DND-41 (cell line): ENCODE measurements around the gene INHBB.

Source experiments
- ATAC-seq: fragments of 200-7000 bp; cut with Tn5 transposase; 3 replicates; pipeline ENCODE4 v1.9.1; 2021; ENCODE audit warnings: low read depth; ENCODE audit not compliant: insufficient read depth
- DNase-seq: peaks from one replicate; pipeline ENCODE4 v3.0.0-alpha.2; 2020
- H2AFZ ChIP-seq: 2 replicates; pipeline ENCODE4 v1.6.0; 2012; ENCODE audit warnings: low read depth, low read length
- H3K27ac ChIP-seq: 2 replicates; pipeline ENCODE4 v1.5.1; 2012; ENCODE audit warnings: low read length, inconsistent platforms
- H3K27me3 ChIP-seq: fragments of 200-600 bp; sonication (generic); 2 replicates; pipeline ENCODE4 v1.6.0; 2012; ENCODE audit warnings: low read length, mild to moderate bottlenecking, inconsistent platforms; ENCODE audit not compliant: insufficient read depth, poor library complexity
- H3K36me3 ChIP-seq: 2 replicates; pipeline ENCODE4 v1.5.1; 2012; ENCODE audit warnings: low read length, inconsistent platforms; ENCODE audit not compliant: insufficient read depth
- H3K4me1 ChIP-seq: 2 replicates; pipeline ENCODE4 v1.5.1; 2012; ENCODE audit warnings: mild to moderate bottlenecking, low read length; ENCODE audit not compliant: insufficient read depth
- H3K4me2 ChIP-seq: 2 replicates; pipeline ENCODE4 v1.6.0; 2012; ENCODE audit warnings: mild to moderate bottlenecking, moderate library complexity, low read length, inconsistent platforms; ENCODE audit not compliant: insufficient read depth
- H3K4me3 ChIP-seq, 2 experiments: fragments of 200-600 bp in 1 of 2; shearing (Covaris generic) in 1 of 2; 2 replicates each; pipeline ENCODE4 v1.5.1; 2012 to 2016; ENCODE audit warnings: inconsistent platforms in 2 of 2, low read length in 2 of 2, mild to moderate bottlenecking in 2 of 2, low read depth in 1 of 2, moderate library complexity in 1 of 2
- H3K79me2 ChIP-seq: 2 replicates; pipeline ENCODE4 v1.6.0; 2012; ENCODE audit warnings: low read length, inconsistent platforms; ENCODE audit not compliant: insufficient read depth
- H3K9ac ChIP-seq: 2 replicates; pipeline ENCODE4 v1.6.0; 2012; ENCODE audit warnings: low read depth, mild to moderate bottlenecking, inconsistent platforms, low read length, moderate library complexity
- H3K9me3 ChIP-seq: 2 replicates; pipeline ENCODE4 v1.5.1; 2012; ENCODE audit warnings: low read length, moderate library complexity, mild to moderate bottlenecking, inconsistent platforms; ENCODE audit not compliant: insufficient read depth, severe bottlenecking
- H4K20me1 ChIP-seq: 2 replicates; pipeline ENCODE4 v1.6.0; 2012; ENCODE audit warnings: low read length; ENCODE audit not compliant: insufficient read depth
- EZH2 ChIP-seq: IDR thresholded peaks from 3 replicates; pipeline ENCODE4 v1.6.1; 2012; ENCODE audit warnings: borderline replicate concordance, low read depth, mild to moderate bottlenecking, moderate library complexity, low read length, inconsistent platforms; ENCODE audit not compliant: severe bottlenecking
- TF ChIP-seq, protein P1 (sequence below): IDR thresholded peaks from 2 replicates; pipeline ENCODE4 v1.5.1; 2012; ENCODE audit warnings: borderline replicate concordance, low read length, moderate library complexity, mild to moderate bottlenecking; ENCODE audit not compliant: poor library complexity, severe bottlenecking; ENCODE audit errors: extremely low read depth

Gene INHBB

DNA sequence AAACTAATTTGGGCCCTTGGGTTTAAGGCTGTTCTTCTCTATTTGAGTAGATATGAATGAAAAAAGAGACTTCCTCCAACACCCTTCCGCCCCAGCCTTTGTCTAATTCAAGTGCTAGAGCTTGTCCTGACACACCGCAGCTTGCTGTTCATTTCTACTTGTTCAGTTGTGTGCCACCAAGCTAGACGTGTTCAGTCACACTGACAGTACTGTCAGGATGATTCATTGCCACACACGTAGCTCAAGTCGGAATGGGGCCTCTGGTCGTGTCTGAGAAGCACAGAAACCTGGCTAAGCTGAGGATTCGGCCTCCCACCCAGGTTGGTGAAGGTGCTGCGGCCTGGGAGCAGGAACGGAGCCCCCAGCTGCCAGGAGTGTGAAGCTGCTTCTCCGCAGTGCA lies 45.6 kb upstream of the INHBB start:
- H3K4me2 ChIP-seq = no peak overlapping the region
- H3K4me3 ChIP-seq = no peak overlapping the region
- no peak overlapping the region for H2AFZ ChIP-seq
- no peaks in the 10 kb centered on the region for H3K79me2 ChIP-seq
- no peaks in the 10 kb centered on the region for H4K20me1 ChIP-seq
- H3K27me3 ChIP-seq = no peaks in the 10 kb centered on the region
- H3K4me1 ChIP-seq = no peaks in the 10 kb centered on the region
- no peaks in the 10 kb centered on the region for H3K9me3 ChIP-seq
- DNase-seq (no peak), ATAC-seq (no peak)
- H3K27ac ChIP-seq = no peak overlapping the region
- TF ChIP-seq, protein P1, sequence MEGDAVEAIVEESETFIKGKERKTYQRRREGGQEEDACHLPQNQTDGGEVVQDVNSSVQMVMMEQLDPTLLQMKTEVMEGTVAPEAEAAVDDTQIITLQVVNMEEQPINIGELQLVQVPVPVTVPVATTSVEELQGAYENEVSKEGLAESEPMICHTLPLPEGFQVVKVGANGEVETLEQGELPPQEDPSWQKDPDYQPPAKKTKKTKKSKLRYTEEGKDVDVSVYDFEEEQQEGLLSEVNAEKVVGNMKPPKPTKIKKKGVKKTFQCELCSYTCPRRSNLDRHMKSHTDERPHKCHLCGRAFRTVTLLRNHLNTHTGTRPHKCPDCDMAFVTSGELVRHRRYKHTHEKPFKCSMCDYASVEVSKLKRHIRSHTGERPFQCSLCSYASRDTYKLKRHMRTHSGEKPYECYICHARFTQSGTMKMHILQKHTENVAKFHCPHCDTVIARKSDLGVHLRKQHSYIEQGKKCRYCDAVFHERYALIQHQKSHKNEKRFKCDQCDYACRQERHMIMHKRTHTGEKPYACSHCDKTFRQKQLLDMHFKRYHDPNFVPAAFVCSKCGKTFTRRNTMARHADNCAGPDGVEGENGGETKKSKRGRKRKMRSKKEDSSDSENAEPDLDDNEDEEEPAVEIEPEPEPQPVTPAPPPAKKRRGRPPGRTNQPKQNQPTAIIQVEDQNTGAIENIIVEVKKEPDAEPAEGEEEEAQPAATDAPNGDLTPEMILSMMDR = no peak
- no peak overlapping the region for H3K9ac ChIP-seq
- no peaks in the 10 kb centered on the region for H3K36me3 ChIP-seq

DNA sequence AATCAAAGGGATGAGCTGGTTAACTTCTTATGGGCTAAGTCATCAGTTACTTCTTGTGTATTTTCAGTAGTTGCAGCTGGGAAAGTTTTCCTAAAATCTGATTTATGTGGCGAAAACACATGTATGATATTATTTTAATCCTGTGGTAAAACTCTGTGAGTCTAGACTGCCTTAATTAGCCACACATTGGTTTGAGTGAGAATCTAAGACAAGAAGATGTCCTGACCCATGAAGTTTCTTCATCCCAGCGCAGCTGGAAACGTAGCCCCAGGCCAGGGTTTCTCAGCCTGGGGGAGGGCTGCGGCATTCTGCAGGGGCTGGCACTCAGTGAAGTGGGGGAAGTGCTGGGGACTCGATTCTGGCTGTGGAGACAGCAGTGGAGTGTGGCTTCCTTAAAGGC lies 44.7 kb upstream of the INHBB start:
- Histone ChIP-seq H3K4me1 (no peaks in the 10 kb centered on the region), H3K36me3 (no peaks in the 10 kb centered on the region), H3K9me3 (no peaks in the 10 kb centered on the region), H3K27ac (no peak overlapping the region), H3K4me3 (no peak overlapping the region), H4K20me1 (no peaks in the 10 kb centered on the region), H2AFZ (no peak overlapping the region), H3K79me2 (no peaks in the 10 kb centered on the region), H3K4me2 (no peak overlapping the region), H3K9ac (no peak overlapping the region), H3K27me3 (no peaks in the 10 kb centered on the region)
- ATAC-seq (no peak), DNase-seq (no peak)
- no peak for TF ChIP-seq EZH2
- TF ChIP-seq, protein P1 = no peak

DNA sequence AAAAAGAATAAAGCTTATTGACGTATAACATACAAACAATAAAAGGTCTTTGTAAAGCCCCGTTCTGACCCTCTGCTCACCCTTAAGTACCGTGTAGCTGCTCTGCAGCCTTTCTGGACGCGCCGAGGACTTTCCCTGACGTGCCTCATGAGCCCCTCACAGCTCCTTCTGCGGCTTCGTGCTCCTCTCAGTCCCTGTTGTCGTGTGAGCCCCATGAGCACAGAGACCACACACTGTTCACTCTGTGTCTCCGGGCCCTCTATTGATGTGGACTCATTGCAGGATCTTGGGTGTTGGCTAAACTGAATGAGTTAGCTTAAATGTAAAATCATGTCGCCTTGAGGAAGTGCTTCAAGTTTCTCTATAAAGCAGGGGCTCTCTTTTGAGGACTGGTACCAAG lies 43.6 kb upstream of the INHBB start:
- TF ChIP-seq EZH2 = no peak
- TF ChIP-seq, protein P1 = no peak
- Histone ChIP-seq H2AFZ (no peak overlapping the region), H3K79me2 (no peaks in the 10 kb centered on the region), H3K36me3 (no peaks in the 10 kb centered on the region), H4K20me1 (no peaks in the 10 kb centered on the region), H3K4me3 (no peak overlapping the region), H3K9me3 (no peaks in the 10 kb centered on the region), H3K4me2 (no peak overlapping the region), H3K27me3 (no peaks in the 10 kb centered on the region), H3K4me1 (no peaks in the 10 kb centered on the region), H3K27ac (no peak overlapping the region), H3K9ac (no peak overlapping the region)
- DNase-seq (no peak), ATAC-seq (no peak)

DNA sequence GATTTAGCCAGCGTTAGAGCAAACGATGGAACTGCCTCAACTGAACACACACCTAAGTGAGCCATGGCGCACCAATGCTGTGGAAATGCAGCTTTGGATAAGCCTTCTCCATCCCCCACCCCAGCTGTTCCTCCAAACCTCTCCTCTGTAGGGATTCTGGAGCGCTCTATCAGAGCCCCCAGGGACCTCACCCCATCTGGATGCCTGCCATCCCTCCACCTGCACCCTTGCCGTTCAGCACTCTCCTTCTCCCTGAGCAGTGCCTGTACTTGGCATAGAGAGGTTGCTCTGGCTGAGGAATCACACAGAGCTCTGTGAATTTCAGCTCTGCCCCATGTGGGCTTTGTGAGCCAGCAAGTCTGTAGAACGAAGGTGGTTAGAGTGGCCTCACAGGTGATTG lies 42.8 kb upstream of the INHBB start:
- no peak for TF ChIP-seq EZH2
- TF ChIP-seq, protein P1 = no peak
- H3K36me3 ChIP-seq = no peaks in the 10 kb centered on the region
- ATAC-seq (no peak), DNase-seq (no peak)
- H4K20me1 ChIP-seq = no peaks in the 10 kb centered on the region
- H3K4me3 ChIP-seq = no peak overlapping the region
- H3K79me2 ChIP-seq = no peaks in the 10 kb centered on the region
- no peaks in the 10 kb centered on the region for H3K27me3 ChIP-seq
- no peaks in the 10 kb centered on the region for H3K9me3 ChIP-seq
- H3K4me1 ChIP-seq = no peaks in the 10 kb centered on the region
- no peak overlapping the region for H3K4me2 ChIP-seq
- no peak overlapping the region for H3K9ac ChIP-seq
- no peak overlapping the region for H3K27ac ChIP-seq
- no peak overlapping the region for H2AFZ ChIP-seq
